ENCODE data around the gene TRIO. TPM values are rescaled to one million over a fixed set of nuclear protein-coding genes. Genes with fewer than 3 reads are reported as not detected.

The TRIO gene
- total and polyA plus RNA-seq, 2 of the 8 experiments (the other 6 are each of a cell fraction or from before 2014, with no cell fraction given) = 35.1 to 69.1 TPM

DNA sequence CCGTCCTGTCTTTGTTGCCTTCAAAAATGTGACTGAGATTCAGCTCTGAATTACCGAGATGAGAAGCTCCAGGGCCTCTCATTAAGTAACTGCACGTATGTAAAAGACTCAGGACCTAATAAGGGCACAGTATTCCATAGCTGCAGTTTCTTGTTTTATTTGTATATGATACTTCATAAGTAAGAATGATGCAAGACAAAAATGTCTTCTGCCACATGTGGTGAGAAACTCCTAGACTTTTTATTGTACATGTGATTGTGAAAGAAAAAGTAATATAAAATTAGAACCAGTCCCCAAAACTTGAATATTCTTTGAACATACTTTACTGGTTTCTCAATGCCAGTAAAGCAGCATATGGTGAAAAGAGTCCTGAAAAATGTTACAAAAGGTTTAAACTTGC lies 328.4 kb downstream of the TRIO start:
- no peaks in the 10 kb centered on the region for H3K9me3 ChIP-seq (ENCODE audit: insufficient read depth in 2 of 2, low read depth in 1 of 2, low read length in 1 of 2)
- H3K27ac ChIP-seq (ENCODE audit: low read depth, low read length) = no peak overlapping the region
- TF ChIP-seq EGR1 (IDR thresholded peaks at IDR 0.05; ENCODE audit: borderline replicate concordance, low read depth, low read length) (no peak), KDM4A (IDR thresholded peaks at IDR 0.05; ENCODE audit: low read depth, low read length, severe bottlenecking) (no peak), SUZ12 (IDR thresholded peaks at IDR 0.05; ENCODE audit: low read length) (no peak), NANOG (IDR thresholded peaks at IDR 0.05; ENCODE audit: insufficient read depth, low read depth, low read length, poor library complexity, severe bottlenecking) (no peak)
- H3K27me3 ChIP-seq (replicated peaks in 1 of 4; ENCODE audit: control insufficient read depth in 3 of 4, extremely low read depth in 1 of 4, insufficient read depth in 3 of 4, low read length in 3 of 4) = peaks cover 0 to 2% (median 0%) of the 10 kb centered on the region in 4 experiments; a peak in 1 of 7 replicates
- H3K4me1 ChIP-seq (replicated peaks in 1 of 4; ENCODE audit: control insufficient read depth in 3 of 4, insufficient read depth in 4 of 4, low read length in 3 of 4) = no peaks in the 10 kb centered on the region
- DNase-seq (ENCODE audit: low read depth in 1 of 2, low spot score in 2 of 2) = no peak
- peaks cover 2 to 36% (median 16%) of the 10 kb centered on the region in 4 experiments; a peak in 7 of 8 replicates for H3K36me3 ChIP-seq (ENCODE audit: control insufficient read depth in 2 of 4, insufficient read depth in 4 of 4, low read length in 3 of 4)
- no peak overlapping the region for H3K18ac ChIP-seq (ENCODE audit: extremely low read depth, low read length)
- no peak overlapping the region for H4K5ac ChIP-seq (ENCODE audit: insufficient read length, low read depth, low read length)
- no peak overlapping the region for H2BK12ac ChIP-seq (ENCODE audit: low read depth, low read length)
- no peak overlapping the region for H3K4ac ChIP-seq (replicated peaks; ENCODE audit: insufficient read length, low read depth, low read length)
- no peak overlapping the region for H3K14ac ChIP-seq (ENCODE audit: insufficient read length)
- CTCF ChIA-PET (ENCODE audit: partially characterized antibody) = interaction anchor here (2.6 kb wide), 1 partner anchor 177 kb away, joined by 10 read pairs; no protein-coding TSS in a partner anchor
- no peak overlapping the region for H3K9ac ChIP-seq (replicated peaks in 1 of 4; ENCODE audit: extremely low read depth in 1 of 4, low read depth in 3 of 4, low read length in 3 of 4)
- no peak overlapping the region for H3K4me2 ChIP-seq (ENCODE audit: insufficient read depth in 1 of 2, low read depth in 2 of 2, low read length in 2 of 2)
- no peaks in the 10 kb centered on the region for H3K79me1 ChIP-seq (ENCODE audit: low read depth, low read length)
- no peak overlapping the region for H2BK120ac ChIP-seq (replicated peaks; ENCODE audit: low read depth, low read length)
- no peak overlapping the region for H2BK20ac ChIP-seq (ENCODE audit: low read length)
- H3K4me3 ChIP-seq (ENCODE audit: extremely low read depth in 1 of 4, insufficient read depth in 2 of 4, low read depth in 3 of 4, low read length in 4 of 4) = no peak overlapping the region
- no peaks in the 10 kb centered on the region for H4K20me1 ChIP-seq (replicated peaks in 1 of 2; ENCODE audit: control insufficient read depth in 1 of 2, insufficient read depth in 2 of 2, low read length in 2 of 2)
- POLR2A ChIA-PET (ENCODE audit: partially characterized antibody) = no interaction called here
- no peak overlapping the region for H2AFZ ChIP-seq (ENCODE audit: low read length)
- no peak overlapping the region for H2BK15ac ChIP-seq (ENCODE audit: low read length)
- no peaks in the 10 kb centered on the region for H3K79me2 ChIP-seq (ENCODE audit: control insufficient read depth in 1 of 2, insufficient read depth in 2 of 2, low read length in 2 of 2)
- no peak overlapping the region for H2BK5ac ChIP-seq (ENCODE audit: low read depth, low read length)
- no peak overlapping the region for H3K23ac ChIP-seq (ENCODE audit: insufficient read length)
- 87% methylated on average over 3 of the region's 3 CpGs; no CpG with 5 or more reads in 1 of the 2 experiments for WGBS, 2 experiments (ENCODE audit: extremely low coverage in 1 of 2, insufficient coverage in 1 of 2, insufficient read length in 1 of 2, insufficient replicate concordance in 2 of 2, low coverage in 1 of 2, low lambda C conversion rate in 2 of 2, missing lambda C conversion rate in 1 of 2)
- no peak overlapping the region for H4K91ac ChIP-seq (replicated peaks; ENCODE audit: insufficient read length, low read length)
- no peak overlapping the region for H2AK5ac ChIP-seq (ENCODE audit: low read depth, low read length)
- H3K56ac ChIP-seq (replicated peaks; ENCODE audit: insufficient read length, low read depth, low read length) = no peak overlapping the region
- no peak for FAIRE-seq
- H4K8ac ChIP-seq (ENCODE audit: extremely low read depth, insufficient read depth, low read length) = no peak overlapping the region
- H3K23me2 ChIP-seq (ENCODE audit: low read depth, low read length) = no peaks in the 10 kb centered on the region
